ENCODE data around the gene IL22RA2. TPM values are rescaled to one million over a fixed set of nuclear protein-coding genes. Genes with fewer than 3 reads are reported as not detected.

IL22RA2 gene
- total RNA-seq, 1 donor from 2014 or later = not detected

- Histone ChIP-seq H3K4me3 (ENCODE audit: insufficient read depth, low read depth, low read length) (no peak overlapping the region), H3K9me3 (ENCODE audit: insufficient read depth, low read depth, low read length) (no peaks in the 10 kb centered on the region), H3K79me2 (ENCODE audit: insufficient read depth, low read length) (peaks cover 47% of the 10 kb centered on the region), H3K4me1 (ENCODE audit: insufficient read depth, low read length) (no peaks in the 10 kb centered on the region), H4K20me1 (ENCODE audit: insufficient read depth, low read length) (peaks cover 22% of the 10 kb centered on the region), H3K4me2 (ENCODE audit: low read length) (no peak overlapping the region), H3K36me3 (ENCODE audit: insufficient read depth, low read length) (peaks cover 30% of the 10 kb centered on the region), H3K9ac (ENCODE audit: low read length) (no peak overlapping the region), H3K27me3 (ENCODE audit: insufficient read depth, low read length) (no peaks in the 10 kb centered on the region), H2AFZ (ENCODE audit: low read depth, low read length) (no peak overlapping the region), H3K27ac (ENCODE audit: low read depth, low read length) (no peak overlapping the region)
- H3K36me3 Mint-ChIP-seq (ENCODE audit: low read depth, unreplicated experiment) = peaks cover 23% of the 10 kb centered on the region
- H3K9me3 Mint-ChIP-seq (ENCODE audit: unreplicated experiment) = no peaks in the 10 kb centered on the region
- no peaks in the 10 kb centered on the region for H3K27me3 Mint-ChIP-seq (ENCODE audit: low read depth, unreplicated experiment)
- TF ChIP-seq CTCF (IDR thresholded peaks at IDR 0.05; ENCODE audit: insufficient read depth, low read depth, low read length) = no peak
- TF ChIP-seq EZH2 (IDR thresholded peaks at IDR 0.05; ENCODE audit: insufficient read depth, low read length) = no peak
- H3K27ac Mint-ChIP-seq (ENCODE audit: unreplicated experiment) = no peak overlapping the region
- FAIRE-seq (no peak), DNase-seq (ENCODE audit: low read depth) (no peak)
- no peak overlapping the region for H3K4me3 Mint-ChIP-seq (ENCODE audit: unreplicated experiment)
- H3K4me1 Mint-ChIP-seq (ENCODE audit: low read depth, unreplicated experiment) = peaks cover 1% of the 10 kb centered on the region
Observed at GRCh38 chr6:137206577-137206976, 33.1 kb upstream of the IL22RA2 start.

- Histone ChIP-seq H3K9me3 (ENCODE audit: insufficient read depth, low read depth, low read length) (no peaks in the 10 kb centered on the region), H2AFZ (ENCODE audit: low read depth, low read length) (no peak overlapping the region), H3K4me2 (ENCODE audit: low read length) (no peak overlapping the region), H3K9ac (ENCODE audit: low read length) (no peak overlapping the region), H3K27ac (ENCODE audit: low read depth, low read length) (no peak overlapping the region), H4K20me1 (ENCODE audit: insufficient read depth, low read length) (no peaks in the 10 kb centered on the region), H3K36me3 (ENCODE audit: insufficient read depth, low read length) (peaks cover 41% of the 10 kb centered on the region), H3K79me2 (ENCODE audit: insufficient read depth, low read length) (peaks cover 15% of the 10 kb centered on the region), H3K27me3 (ENCODE audit: insufficient read depth, low read length) (no peaks in the 10 kb centered on the region), H3K4me1 (ENCODE audit: insufficient read depth, low read length) (no peaks in the 10 kb centered on the region), H3K4me3 (ENCODE audit: insufficient read depth, low read depth, low read length) (no peak overlapping the region)
- Mint-ChIP-seq H3K27ac (ENCODE audit: unreplicated experiment) (no peak overlapping the region), H3K4me3 (ENCODE audit: unreplicated experiment) (no peak overlapping the region), H3K4me1 (ENCODE audit: low read depth, unreplicated experiment) (no peaks in the 10 kb centered on the region), H3K9me3 (ENCODE audit: unreplicated experiment) (no peaks in the 10 kb centered on the region), H3K36me3 (ENCODE audit: low read depth, unreplicated experiment) (peaks cover 30% of the 10 kb centered on the region), H3K27me3 (ENCODE audit: low read depth, unreplicated experiment) (no peaks in the 10 kb centered on the region)
- DNase-seq (ENCODE audit: low read depth) (no peak), FAIRE-seq (no peak)
- TF ChIP-seq EZH2 (IDR thresholded peaks at IDR 0.05; ENCODE audit: insufficient read depth, low read length) = no peak
- no peak for TF ChIP-seq CTCF (IDR thresholded peaks at IDR 0.05; ENCODE audit: insufficient read depth, low read depth, low read length)
Observed at GRCh38 chr6:137203256-137203655, 29.8 kb upstream of the IL22RA2 start.

GRCh38 chr6:137202078-137202477 is 28.6 kb upstream of the IL22RA2 start:
- H3K4me1 Mint-ChIP-seq (ENCODE audit: low read depth, unreplicated experiment) = no peaks in the 10 kb centered on the region
- no peak overlapping the region for H3K4me2 ChIP-seq (ENCODE audit: low read length)
- no peak overlapping the region for H3K9ac ChIP-seq (ENCODE audit: low read length)
- H3K36me3 Mint-ChIP-seq (ENCODE audit: low read depth, unreplicated experiment) = peaks cover 31% of the 10 kb centered on the region
- H3K4me1 ChIP-seq (ENCODE audit: insufficient read depth, low read length) = no peaks in the 10 kb centered on the region
- no peak overlapping the region for H3K4me3 ChIP-seq (ENCODE audit: insufficient read depth, low read depth, low read length)
- no peaks in the 10 kb centered on the region for H3K9me3 ChIP-seq (ENCODE audit: insufficient read depth, low read depth, low read length)
- H3K79me2 ChIP-seq (ENCODE audit: insufficient read depth, low read length) = peaks cover 6% of the 10 kb centered on the region
- no peak overlapping the region for H3K27ac ChIP-seq (ENCODE audit: low read depth, low read length)
- H3K9me3 Mint-ChIP-seq (ENCODE audit: unreplicated experiment) = no peaks in the 10 kb centered on the region
- no peak overlapping the region for H3K27ac Mint-ChIP-seq (ENCODE audit: unreplicated experiment)
- H2AFZ ChIP-seq (ENCODE audit: low read depth, low read length) = no peak overlapping the region
- H3K27me3 ChIP-seq (ENCODE audit: insufficient read depth, low read length) = no peaks in the 10 kb centered on the region
- no peaks in the 10 kb centered on the region for H3K27me3 Mint-ChIP-seq (ENCODE audit: low read depth, unreplicated experiment)
- H4K20me1 ChIP-seq (ENCODE audit: insufficient read depth, low read length) = no peaks in the 10 kb centered on the region
- H3K4me3 Mint-ChIP-seq (ENCODE audit: unreplicated experiment) = no peak overlapping the region
- no peak for FAIRE-seq
- no peak for TF ChIP-seq EZH2 (IDR thresholded peaks at IDR 0.05; ENCODE audit: insufficient read depth, low read length)
- TF ChIP-seq CTCF (IDR thresholded peaks at IDR 0.05; ENCODE audit: insufficient read depth, low read depth, low read length) = no peak
- peaks cover 49% of the 10 kb centered on the region for H3K36me3 ChIP-seq (ENCODE audit: insufficient read depth, low read length)
- DNase-seq (ENCODE audit: low read depth) = no peak

All from astrocyte (in vitro differentiated cells and primary cell).